Stimulated activated naive CD4-positive, alpha-beta T cell treated with Interleukin-2 at 50 U/mL for 16 hours (primary cell): ENCODE measurements around the gene SEC14L2.
A peak's percentile ranks its signal among the peaks of the same experiment; 100 is the strongest.

ENCODE experiments used
- DNase-seq: peaks from one replicate; lab custom pipeline; 2025; lab: John Stamatoyannopoulos, UW

Gene SEC14L2

GRCh38 chr22:30396871-30397655 lies at the start of gene SEC14L2:
Gene SEC14L2, plus strand, starts transcription at chr22:30397018. Its CDS starts 99 bp downstream, at chr22:30397117.
- DNase-seq, result peak; percentile 52

GRCh38 chr22:30347255-30347892 lies 49.4 kb upstream of the SEC14L2 start:
- no peak for DNase-seq

GRCh38 chr22:30348404-30348803 lies 48.4 kb upstream of the SEC14L2 start:
- no peak for DNase-seq

GRCh38 chr22:30348809-30349208 lies 48.0 kb upstream of the SEC14L2 start:
- DNase-seq, result no peak

GRCh38 chr22:30351226-30351625 lies 45.6 kb upstream of the SEC14L2 start:
- no peak for DNase-seq

- no peak for DNase-seq
These were observed 42.2 kb upstream of the SEC14L2 start for GRCh38 chr22:30354644-30355043.

GRCh38 chr22:30356449-30357235 lies 40.2 kb upstream of the SEC14L2 start, which contains the start of the genes CCDC157 and SF3A1:
Gene CCDC157, plus strand, starts transcription at chr22:30357007. Its CDS starts 8,994 bp downstream, at chr22:30366001.
Gene SF3A1, minus strand, starts transcription at chr22:30356894. Its CDS starts 102 bp downstream, at chr22:30356792.
- peak; percentile 82 for DNase-seq

GRCh38 chr22:30357236-30357570 lies 39.6 kb upstream of the SEC14L2 start:
- no peak for DNase-seq

- no peak for DNase-seq
These were observed 39.1 kb upstream of the SEC14L2 start for GRCh38 chr22:30357650-30358215.

GRCh38 chr22:30358541-30358940 lies 38.3 kb upstream of the SEC14L2 start:
- DNase-seq, result no peak

- no peak for DNase-seq
These were observed 34.7 kb upstream of the SEC14L2 start for GRCh38 chr22:30361916-30362650.

- DNase-seq, result no peak
These were observed 34.1 kb upstream of the SEC14L2 start for GRCh38 chr22:30362651-30363281.

GRCh38 chr22:30365891-30366290 lies 30.9 kb upstream of the SEC14L2 start:
- DNase-seq, result no peak

- DNase-seq, result no peak
These were observed 28.4 kb upstream of the SEC14L2 start for GRCh38 chr22:30368420-30368819.

GRCh38 chr22:30370641-30371230 lies 26.1 kb upstream of the SEC14L2 start:
- no peak for DNase-seq

- no peak for DNase-seq
These were observed 25.5 kb upstream of the SEC14L2 start for GRCh38 chr22:30371321-30371720.

GRCh38 chr22:30371981-30372380 lies 24.8 kb upstream of the SEC14L2 start:
- DNase-seq, result no peak

GRCh38 chr22:30372915-30373314 lies 23.9 kb upstream of the SEC14L2 start:
- DNase-seq, result no peak

- DNase-seq, result no peak
These were observed 23.2 kb upstream of the SEC14L2 start for GRCh38 chr22:30373331-30374325.
